Activated CD4-positive, alpha-beta T cell treated with anti-CD3 and anti-CD28 coated beads, Interleukin-2, amount 50 U/mL, for 4 hours (primary cell): ENCODE data around the gene ARL4A.

Experiments
- DNase-seq, 2 experiments: peaks; one replicate each; pipeline ENCODE4 v3.0.0-alpha.2; 2020

Gene ARL4A

DNA sequence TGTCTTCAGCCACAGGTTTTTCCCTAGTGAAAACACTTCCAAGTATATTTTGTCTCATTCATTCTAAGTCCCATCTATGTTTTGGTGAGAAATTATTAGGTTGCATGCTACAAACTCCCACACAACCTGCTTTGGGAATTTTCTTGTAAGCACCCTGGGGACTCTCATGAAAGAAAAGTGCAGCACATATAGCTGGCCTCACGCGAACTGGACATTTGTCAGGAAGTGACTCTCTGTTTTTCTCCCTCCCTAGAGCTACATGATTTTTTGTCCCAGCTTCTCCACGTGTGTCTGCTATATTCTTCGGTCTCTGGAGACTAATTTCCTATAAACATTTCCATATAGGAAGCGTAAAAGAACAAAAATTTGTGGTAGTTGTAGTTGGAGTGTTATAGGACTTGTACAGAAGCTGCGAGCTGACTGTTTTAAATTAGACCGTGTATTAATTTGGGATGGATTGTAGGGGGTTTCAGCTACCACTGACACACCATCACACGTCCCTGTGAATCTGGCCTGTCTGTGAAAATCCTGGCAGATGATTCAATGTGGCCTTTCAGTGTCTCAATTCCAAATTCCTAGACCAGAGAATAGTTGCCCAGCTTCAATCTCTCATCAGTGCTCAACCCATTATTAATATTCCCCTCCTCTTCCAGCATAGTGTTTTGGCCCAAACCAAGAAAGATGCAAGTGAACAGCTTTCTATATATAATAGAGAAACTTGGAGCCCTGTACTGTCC, 40.2 kb downstream of the ARL4A start:
- DNase-seq = no peak

DNA sequence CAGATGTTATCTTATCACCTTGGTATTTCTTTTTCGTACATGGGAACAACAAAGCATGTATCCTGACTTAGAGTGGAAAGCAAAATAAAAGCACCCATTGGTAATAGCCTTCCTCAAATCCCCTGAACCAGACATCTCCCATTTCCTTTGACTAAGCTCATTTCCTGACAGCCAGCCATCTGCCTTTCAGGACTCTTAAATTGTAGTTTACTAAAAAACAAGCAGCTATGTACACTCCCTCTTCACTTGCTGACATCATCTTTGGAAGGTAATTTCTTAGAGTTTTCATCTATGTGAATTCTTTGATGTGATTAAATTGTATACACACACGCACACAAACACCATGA, 40.7 kb downstream of the ARL4A start:
- DNase-seq = no peak

DNA sequence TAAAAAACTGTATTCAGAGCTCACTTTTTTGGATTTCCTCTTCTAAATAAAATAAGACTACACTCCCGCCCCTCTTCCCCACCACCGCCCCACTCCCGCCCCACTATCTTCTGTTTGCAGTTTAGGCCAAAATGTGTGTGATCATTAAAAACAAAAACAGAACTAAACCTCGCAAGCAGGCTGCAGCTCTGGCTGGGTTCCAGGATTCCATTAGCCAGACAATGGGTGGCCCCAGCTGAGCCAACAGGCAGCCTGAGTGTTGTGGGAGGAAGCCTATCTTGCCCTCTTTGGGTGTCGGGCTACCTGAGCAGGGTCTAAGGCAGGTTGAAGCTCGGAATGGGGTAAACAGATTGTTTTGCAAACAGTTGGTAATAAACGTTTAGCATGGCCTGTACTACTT, 41.7 kb downstream of the ARL4A start:
- DNase-seq = no peak

DNA sequence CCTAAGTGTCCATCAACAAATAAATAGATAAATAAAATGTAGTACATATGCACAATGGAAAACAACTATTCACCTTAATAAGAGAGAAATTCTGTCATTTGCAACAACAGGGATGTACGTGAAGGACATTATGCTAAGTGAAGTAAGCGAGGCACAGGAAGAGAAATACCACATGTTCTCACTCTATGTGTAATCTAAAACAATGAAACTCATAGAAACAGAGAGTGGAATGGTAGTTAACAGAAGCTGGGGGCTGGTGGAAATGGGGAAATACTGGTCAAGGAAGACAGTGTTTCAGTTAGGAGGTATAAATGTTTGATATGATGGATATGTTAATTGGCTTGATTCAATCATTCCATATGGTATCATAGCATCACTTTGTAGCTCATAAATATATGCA, 43.1 kb downstream of the ARL4A start:
- DNase-seq = no peak

DNA sequence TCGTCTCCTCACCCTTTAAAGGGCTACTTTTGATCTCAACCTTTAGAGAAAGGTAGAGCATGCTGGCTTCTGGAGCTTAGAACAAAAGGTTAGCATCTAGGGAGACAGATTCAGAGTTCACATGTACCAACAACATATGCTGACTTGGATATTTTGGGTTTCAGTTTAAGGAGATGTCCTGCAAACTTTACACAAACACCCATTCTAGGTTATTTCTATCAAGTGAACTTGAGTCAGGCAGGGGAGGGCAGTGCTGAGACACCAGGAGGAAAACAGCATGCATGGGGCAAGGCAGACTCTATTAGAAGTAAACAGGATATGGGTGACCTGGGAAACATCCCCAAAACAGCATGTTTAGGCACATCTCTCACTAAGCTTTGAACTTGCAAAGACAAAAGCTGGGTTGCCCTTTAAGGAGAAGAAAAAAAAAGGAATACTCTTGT, 43.8 kb downstream of the ARL4A start:
- no peak for DNase-seq

DNA sequence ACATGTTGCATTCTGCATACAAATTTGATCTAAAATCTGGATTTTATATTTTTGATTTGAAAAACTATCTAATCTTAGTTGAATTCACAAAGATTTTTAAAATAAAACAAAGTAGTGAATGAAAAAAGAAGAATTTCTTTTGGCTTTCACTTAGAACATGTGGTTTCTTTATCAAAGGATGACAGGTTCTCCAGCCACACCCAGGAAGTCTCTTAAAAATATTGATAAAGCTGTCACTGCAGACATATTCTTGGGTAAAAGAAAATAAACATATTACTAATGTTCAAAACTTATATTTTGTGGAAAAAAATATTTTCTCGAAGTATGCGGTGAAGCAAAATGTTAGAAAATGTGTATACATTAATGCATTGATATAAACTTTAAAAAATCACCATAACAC, 44.3 kb downstream of the ARL4A start:
- no peak for DNase-seq

DNA sequence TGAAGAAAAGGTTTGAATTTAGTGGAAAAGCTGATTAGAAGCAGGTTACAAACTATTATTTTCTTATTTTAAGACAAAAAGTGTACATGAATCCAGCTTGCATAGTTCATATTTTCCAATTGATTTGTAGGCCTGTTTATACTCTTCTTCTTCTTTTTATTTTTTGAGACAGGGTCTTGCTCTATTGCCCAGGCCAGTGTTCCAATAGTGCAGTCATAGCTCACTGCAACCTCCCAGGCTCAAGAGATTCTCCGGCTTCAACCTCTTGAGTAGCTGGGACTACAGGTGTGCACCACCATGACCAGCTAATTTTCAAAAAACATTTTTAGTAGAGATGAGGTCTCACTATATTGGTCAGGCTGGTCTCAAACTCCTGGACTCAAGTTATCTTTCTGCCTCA, 45.0 kb downstream of the ARL4A start:
- no peak for DNase-seq

DNA sequence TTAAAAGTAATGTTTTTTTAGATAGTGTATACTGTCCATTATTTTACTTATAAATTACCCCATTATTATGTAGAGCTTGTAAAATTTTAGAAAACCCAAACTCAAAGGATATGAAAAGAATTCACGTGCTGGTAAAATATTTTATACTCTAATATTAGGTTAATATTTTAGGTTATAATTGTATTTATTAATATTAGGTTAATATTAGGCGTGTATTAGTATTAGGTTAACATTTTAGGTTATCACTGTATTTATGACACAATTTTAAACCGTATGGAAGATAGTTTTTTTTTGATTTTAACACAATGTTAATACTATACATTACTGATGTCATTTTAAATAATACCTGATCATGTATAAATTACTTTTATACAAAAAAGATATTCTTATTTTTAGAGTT, 48.5 kb downstream of the ARL4A start:
- no peak for DNase-seq

DNA sequence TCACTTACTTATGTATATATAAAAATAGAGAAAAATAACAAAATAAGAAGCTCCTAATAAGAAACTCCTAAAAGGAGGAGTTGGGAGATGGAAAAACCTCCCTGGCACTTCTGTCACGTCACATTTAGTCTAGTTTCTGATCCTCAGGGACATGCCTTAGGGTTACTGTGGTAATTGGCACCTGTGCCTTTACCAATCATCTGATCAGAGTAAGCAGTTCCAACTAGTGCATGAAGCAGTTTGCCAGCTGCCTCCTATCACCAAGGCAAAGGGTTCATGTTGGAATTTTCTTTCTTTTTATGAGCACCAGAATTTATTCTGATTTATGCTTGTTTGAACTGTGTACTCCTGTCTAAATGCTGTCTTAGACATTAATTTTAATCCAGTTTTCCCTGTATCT, 49.9 kb downstream of the ARL4A start:
- no peak for DNase-seq

DNA sequence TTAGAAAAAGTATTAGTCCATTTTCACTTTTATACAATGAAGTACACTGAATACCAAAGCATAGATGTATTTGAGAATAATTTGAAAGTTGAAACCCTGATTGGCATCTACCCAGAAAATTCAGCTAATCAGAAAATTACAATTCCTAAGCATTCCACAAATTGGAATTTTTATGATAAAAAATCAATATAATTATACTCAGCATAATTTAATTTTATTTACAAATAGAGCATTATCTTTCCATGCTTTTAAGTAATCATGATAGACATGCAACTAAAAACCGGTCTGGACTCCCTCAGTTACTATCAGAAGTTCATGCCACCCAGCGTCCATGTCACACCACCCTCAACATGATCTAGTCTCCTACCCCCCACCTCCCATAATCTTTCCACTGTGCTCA, 50.4 kb downstream of the ARL4A start:
- no peak for DNase-seq

DNA sequence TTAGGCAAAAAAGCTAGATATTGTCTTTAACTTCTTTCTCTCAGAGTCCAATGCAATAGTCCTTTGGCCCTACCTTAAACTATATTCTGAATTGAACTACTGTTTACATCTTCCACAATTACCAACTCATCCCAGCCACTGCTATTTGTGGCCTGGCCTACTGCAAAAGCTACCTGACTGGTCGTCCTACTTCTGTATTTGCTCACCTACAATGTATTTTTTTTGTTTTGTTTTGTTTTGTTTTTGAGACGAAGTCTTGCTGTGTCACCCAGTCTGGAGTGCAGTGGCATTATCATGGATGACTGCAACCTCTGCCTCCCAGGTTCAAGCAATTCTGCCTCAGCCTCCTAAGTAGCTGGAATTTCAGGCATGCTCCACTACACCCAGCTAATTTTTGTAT, 51.2 kb downstream of the ARL4A start:
- DNase-seq = no peak
